ENCODE measurements around the gene NTRK3. TPM values are rescaled to one million over a fixed set of nuclear protein-coding genes. Genes with fewer than 3 reads are reported as not detected.
"Not testable (repeated sequence)": the region's sequence is repeated elsewhere in the genome, so short reads cannot be mapped to it uniquely, and the experiment has no call there.

The NTRK3 gene
- total and polyA plus RNA-seq, 2 of the 13 experiments (the other 11 are each of a cell fraction or from before 2014, with no cell fraction given), result not detected

- in situ Hi-C loops (cut with HindIII; ENCODE audit: extremely low pct_ligation_motif_present, low pct_unique_long_range_greater_than_20kb), result no loop called here
- CTCF ChIA-PET (ENCODE audit: low intra/inter-chr PET ratio, low total read pairs), result no interaction called here
- no peak for DNase-seq (ENCODE audit: low spot score)
- no peak overlapping the region for H3K4me2 ChIP-seq (ENCODE audit: low read depth, low read length)
- no peak overlapping the region for H3K4me3 ChIP-seq (replicated peaks in 1 of 3; ENCODE audit: insufficient read depth in 1 of 3, low read depth in 2 of 3, low read length in 3 of 3)
- intact Hi-C loops (cut with micrococcal nuclease; ENCODE audit: unreplicated experiment), result no loop called here
- POLR2A ChIA-PET, result no interaction called here
- WGBS (ENCODE audit: low lambda C conversion rate), result 47% methylated on average over 5 of the region's 6 CpGs
- no peak overlapping the region for H3K9ac ChIP-seq (ENCODE audit: insufficient read depth, low read depth, low read length)
- no peak overlapping the region for H3K27ac ChIP-seq (ENCODE audit: extremely low read length, insufficient read depth, low read length)
- H3K79me2 ChIP-seq (ENCODE audit: insufficient read depth, low read length), result no peaks in the 10 kb centered on the region
- no TSS peak for BruUV-seq (replicated peaks)
- no peaks in the 10 kb centered on the region for H3K27me3 ChIP-seq (ENCODE audit: control insufficient read depth in 1 of 2, insufficient read depth in 2 of 2, low read length in 2 of 2)
- no peak overlapping the region for H2AFZ ChIP-seq (ENCODE audit: low read length)
- H3K4me1 ChIP-seq (ENCODE audit: insufficient read depth, low read length), result no peaks in the 10 kb centered on the region
- no peak for TF ChIP-seq ZNF432 (CRISPR knock-in tag; IDR thresholded peaks at IDR 0.05; ENCODE audit: borderline replicate concordance)
- TF ChIP-seq ZNF18 (CRISPR knock-in tag; IDR thresholded peaks at IDR 0.05; ENCODE audit: insufficient replicate concordance), result no peak
- TF ChIP-seq ZNF24 (IDR thresholded peaks at IDR 0.05), result no peak
- no peak for TF ChIP-seq ZNF124 (CRISPR knock-in tag; IDR thresholded peaks at IDR 0.05)
- no peak for TF ChIP-seq HOXA5 (CRISPR knock-in tag; IDR thresholded peaks at IDR 0.05)
- no peak for TF ChIP-seq FOXP4 (CRISPR knock-in tag; IDR thresholded peaks at IDR 0.05)
- TF ChIP-seq ZBTB21 (CRISPR knock-in tag; IDR thresholded peaks at IDR 0.05), result no peak
- no peak for TF ChIP-seq SNAPC2 (CRISPR knock-in tag; IDR thresholded peaks at IDR 0.05)
- TF ChIP-seq TFAP4 (IDR thresholded peaks at IDR 0.05; ENCODE audit: borderline replicate concordance, low read depth), result no peak
- TF ChIP-seq SRY (CRISPR knock-in tag; IDR thresholded peaks at IDR 0.05), result no peak
- no peak for TF ChIP-seq ZNF556 (CRISPR knock-in tag; IDR thresholded peaks at IDR 0.05; ENCODE audit: borderline replicate concordance)
- no peak for FAIRE-seq
- H4K20me1 ChIP-seq (ENCODE audit: insufficient read depth, low read length), result no peaks in the 10 kb centered on the region
- no peak for ATAC-seq
- no peaks in the 10 kb centered on the region for H3K36me3 ChIP-seq (replicated peaks in 1 of 2; ENCODE audit: control insufficient read depth in 1 of 2, insufficient read depth in 2 of 2, low read length in 2 of 2)
- no peaks in the 10 kb centered on the region for H3K9me3 ChIP-seq (ENCODE audit: low read length)
Measured at GRCh38 chr15:88072598-88073390, 183.7 kb downstream of the NTRK3 start.

GRCh38 chr15:88072133-88072532, 184.4 kb downstream of the NTRK3 start:
- intact Hi-C loops (cut with micrococcal nuclease; ENCODE audit: unreplicated experiment); H3K27ac ChIP-seq (ENCODE audit: extremely low read length, insufficient read depth, low read length); CTCF ChIA-PET (ENCODE audit: low intra/inter-chr PET ratio, low total read pairs); ATAC-seq; H3K9me3 ChIP-seq (ENCODE audit: low read length); H3K79me2 ChIP-seq (ENCODE audit: insufficient read depth, low read length); H3K9ac ChIP-seq (ENCODE audit: insufficient read depth, low read depth, low read length); H3K4me3 ChIP-seq (replicated peaks in 1 of 3; ENCODE audit: insufficient read depth in 1 of 3, low read depth in 2 of 3, low read length in 3 of 3); H3K4me2 ChIP-seq (ENCODE audit: low read depth, low read length); H2AFZ ChIP-seq (ENCODE audit: low read length); FAIRE-seq; in situ Hi-C loops (cut with HindIII; ENCODE audit: extremely low pct_ligation_motif_present, low pct_unique_long_range_greater_than_20kb); DNase-seq (ENCODE audit: low spot score); H3K36me3 ChIP-seq (replicated peaks in 1 of 2; ENCODE audit: control insufficient read depth in 1 of 2, insufficient read depth in 2 of 2, low read length in 2 of 2); H3K4me1 ChIP-seq (ENCODE audit: insufficient read depth, low read length); H4K20me1 ChIP-seq (ENCODE audit: insufficient read depth, low read length); H3K27me3 ChIP-seq (ENCODE audit: control insufficient read depth in 1 of 2, insufficient read depth in 2 of 2, low read length in 2 of 2); BruUV-seq (replicated peaks); POLR2A ChIA-PET: not testable (repeated sequence)
- 11% methylated on average over 9 of the region's 9 CpGs for WGBS (ENCODE audit: low lambda C conversion rate)
